Left colon (tissue), 2 donors: ENCODE results near the gene TCAP. TPM values are rescaled to one million over a fixed set of nuclear protein-coding genes. Genes with fewer than 3 reads are reported as not detected.

Experiments
- ATAC-seq: fragments of 200-7000 bp; cut with Tn5 transposase; one replicate; pipeline ENCODE4 v1.9.1; 2020; ENCODE audit warnings: mild to moderate bottlenecking, moderate library complexity
- DNase-seq, 2 donors: peaks; one replicate each; pipeline ENCODE4 v3.0.0-alpha.2; 2020
- intact Hi-C, 2 donors: fragments of 100-400 bp; cut with DNase I in 1 of 2; cut with micrococcal nuclease in 1 of 2; formaldehyde crosslinking; loops; one replicate each; pipeline versions ENCODE4 v1.11.2 to v1.14.0; 2022; cut with DNase I, micrococcal nuclease
- total RNA-seq, 2 donors: library from RNA; stranded (reverse); fragmentation: NEBNext Ultra II Directional; extraction: Animal tissue kit (Norgen Biotek cat#: 25700); gene quantifications; one replicate each; pipeline ENCODE4 v1.2.1, GENCODE V29; 2021
- donor health status: DM: no; HTN: no; CAD: no.
- donor health status: DM: yes; HTN: yes; CAD: no.

TCAP gene
- total RNA-seq, 2 donors from 2014 or later, result 0.43 to 0.50 TPM

- ATAC-seq, result no peak
- intact Hi-C loops, result no loop called here
- no peak for DNase-seq
Observed at GRCh38 chr17:39711851-39712250, 46.7 kb downstream of the TCAP start.

GRCh38 chr17:39714234-39714633, 49.1 kb downstream of the TCAP start:
- DNase-seq, result no peak
- intact Hi-C loops, result no loop called here
- ATAC-seq, result no peak

- no peak for ATAC-seq
- DNase-seq, result peak in 1 of 2 donors; percentile 16
- intact Hi-C loops, result no loop called here
Observed at GRCh38 chr17:39715375-39716072, 50.4 kb downstream of the TCAP start.

Other genes starting within 250 kb of the TCAP start
- 10 to 100 TPM; 25.3 to 28.3 TPM for gene MED1, start 214.1 kb upstream of the TCAP start, total RNA-seq
- gene CDK12, start 203.9 kb upstream of the TCAP start, total RNA-seq, result 10 to 100 TPM; 45.0 to 57.9 TPM
- gene NEUROD2, start 57.4 kb upstream of the TCAP start, total RNA-seq, result under 1 TPM in 1 of 2 donors, not detected in 1; 0.12 TPM
- gene PPP1R1B, start 38.4 kb upstream of the TCAP start, total RNA-seq, result 100 to 1,000 TPM; 259 to 404 TPM
- 10 to 100 TPM; 37.2 to 44.3 TPM for gene STARD3, start 28.2 kb upstream of the TCAP start, total RNA-seq
- 1 to 10 TPM in 1 of 2 donors, under 1 TPM in 1; 0.73 to 1.0 TPM for gene PNMT, start 3.1 kb downstream of the TCAP start, total RNA-seq
- 10 to 100 TPM; 46.1 to 56.1 TPM for gene PGAP3, start 22.7 kb downstream of the TCAP start, total RNA-seq
- gene ERBB2, start 34.7 kb downstream of the TCAP start, total RNA-seq, result 100 to 1,000 TPM; 178 to 179 TPM
- 10 to 100 TPM; 66.5 to 85.6 TPM for gene MIEN1, start 65.2 kb downstream of the TCAP start, total RNA-seq
- gene GRB7, start 72.6 kb downstream of the TCAP start, total RNA-seq, result 10 to 100 TPM; 18.2 to 27.7 TPM
- gene IKZF3, start 199.0 kb downstream of the TCAP start, total RNA-seq, result 1 to 10 TPM; 1.7 to 4.9 TPM
- not detected for gene ZPBP2, start 202.9 kb downstream of the TCAP start, total RNA-seq